Measurements from ENCODE around the gene IGBP1.

GRCh38 chrX:70183091-70183490 lies 49.8 kb downstream of the IGBP1 start:
- TF ChIP-seq EZH2 (IDR thresholded peaks at IDR 0.05; ENCODE audit: borderline replicate concordance, low read depth, low read length, poor library complexity, severe bottlenecking) (no peak), CTCF (conservative IDR thresholded peaks at IDR 0.05; ENCODE audit: low read depth, low read length) (no peak)
